A549 (cell line): ENCODE measurements around the gene ADK. TPM values are rescaled to one million over a fixed set of nuclear protein-coding genes. Genes with fewer than 3 reads are reported as not detected.

Source experiments
- ATAC-seq, 2 experiments: fragments of 200-7000 bp in 1 of 2; fragments of >200 bp in 1 of 2; cut with Nextera tagmentation in 1 of 2; cut with Tn5 transposase in 1 of 2; 3 replicates each; pipeline versions ENCODE4 v1.8.0 to v1.9.1; 2018 to 2020; ENCODE audit warnings: mild to moderate bottlenecking in 1 of 2, moderate library complexity in 1 of 2
- CTCF ChIA-PET: fragments of 300-600 bp; sonication (Branson Sonifier 250); formaldehyde crosslinking; extraction: SDS; loops from one replicate; lab custom pipeline; 2021; ENCODE audit warnings: antibody characterized with exemption, inconsistent platforms; lab: Yijun Ruan, JAX
- POLR2A ChIA-PET: fragments of 350-600 bp; formaldehyde crosslinking; extraction: SDS; loops from one replicate; lab custom pipeline; 2021; ENCODE audit warnings: antibody characterized with exemption, inconsistent platforms; lab: Yijun Ruan, JAX
- DNase-seq, 2 experiments: peaks; one replicate each; pipeline versions ENCODE4 v3.0.0 to v3.0.0-alpha.2; 2011 to 2016; ENCODE audit warnings: low read depth in 1 of 2, low spot score in 1 of 2
- FAIRE-seq: peaks from 2 replicates; lab custom pipeline; 2011; peaks lifted over from hg19 to GRCh38; lab: Jason Lieb, UNC
- H3K27ac ChIP-seq, 2 experiments: fragments of >200 bp; sonication (Bioruptor Twin); formaldehyde crosslinking; 3 replicates each; pipeline ENCODE4 v1.5.1; 2016 to 2017
- H3K4me1 ChIP-seq: fragments of >200 bp; sonication (Bioruptor Twin); formaldehyde crosslinking; 3 replicates; pipeline ENCODE4 v1.6.1; 2016
- H3K4me2 ChIP-seq: fragments of >200 bp; sonication (Bioruptor Twin); formaldehyde crosslinking; 3 replicates; pipeline ENCODE4 v1.6.1; 2016
- H3K4me3 ChIP-seq: fragments of >200 bp; sonication (Bioruptor Twin); formaldehyde crosslinking; 3 replicates; pipeline ENCODE4 v1.5.1; 2016
- H3K9me3 ChIP-seq: fragments of >200 bp; sonication (Bioruptor Twin); formaldehyde crosslinking; 3 replicates; pipeline ENCODE4 v1.6.1; 2016
- CHD2 ChIP-seq: fragments of 150-350 bp; IDR thresholded peaks from 2 replicates; pipeline ENCODE4 v1.6.1; 2014; ENCODE audit warnings: low read length; ENCODE audit not compliant: partially characterized antibody
- E2F6 ChIP-seq: IDR thresholded peaks from 2 replicates; pipeline ENCODE4 v1.6.1; 2012; ENCODE audit warnings: low read depth, borderline replicate concordance
- EHMT2 ChIP-seq: fragments of 200-600 bp; sonication (generic); IDR thresholded peaks from 2 replicates; pipeline ENCODE4 v1.6.1; 2016; ENCODE audit warnings: antibody characterized with exemption, low read depth, mild to moderate bottlenecking, moderate library complexity
- EP300 ChIP-seq, 2 experiments: fragments of >200 bp; sonication (Bioruptor Twin); formaldehyde crosslinking; IDR thresholded peaks; 2 replicates in 1 of 2; 3 replicates in 1 of 2; pipeline ENCODE4 v1.6.1; 2016 to 2017
- HDAC2 ChIP-seq: fragments of 200-600 bp; sonication (generic); IDR thresholded peaks from 2 replicates; pipeline ENCODE4 v1.6.1; 2016
- HOXB13 ChIP-seq: fragments of 250-450 bp; sonication (Bioruptor Pico); IDR thresholded peaks from 2 replicates; pipeline ENCODE4 v1.5.0; 2020; ENCODE audit warnings: low read depth, mild to moderate bottlenecking, moderate library complexity
- KDM5A ChIP-seq: fragments of 200-600 bp; sonication (generic); IDR thresholded peaks from 2 replicates; pipeline ENCODE4 v1.6.1; 2016; ENCODE audit warnings: antibody characterized with exemption, mild to moderate bottlenecking
- MAFK ChIP-seq: fragments of 450-650 bp; IDR thresholded peaks from 2 replicates; pipeline ENCODE4 v1.6.1; 2014; ENCODE audit not compliant: partially characterized antibody
- MYC ChIP-seq: IDR thresholded peaks from 2 replicates; pipeline ENCODE4 v1.6.1; 2012; ENCODE audit warnings: mild to moderate bottlenecking, inconsistent platforms, low read length, improper control_type of control experiment, borderline replicate concordance
- NPAS2 ChIP-seq: fragments of 250-450 bp; sonication (Bioruptor Pico); IDR thresholded peaks from 2 replicates; pipeline ENCODE4 v1.8.0; 2022; ENCODE audit warnings: mild to moderate bottlenecking, moderate library complexity, borderline replicate concordance
- RCOR1 ChIP-seq: fragments of 150-350 bp; IDR thresholded peaks from 2 replicates; pipeline ENCODE4 v1.6.1; 2014; ENCODE audit warnings: antibody characterized with exemption, low read length, low read depth
- REST ChIP-seq: fragments of 200-600 bp; sonication (generic); IDR thresholded peaks from 2 replicates; pipeline ENCODE4 v1.6.1; 2016; ENCODE audit warnings: antibody characterized with exemption, mild to moderate bottlenecking, moderate library complexity
- RFX5 ChIP-seq: fragments of 450-650 bp; IDR thresholded peaks from 2 replicates; pipeline ENCODE4 v1.7.1; 2014; ENCODE audit warnings: antibody characterized with exemption, mild to moderate bottlenecking, moderate library complexity
- RNF2 ChIP-seq: fragments of 200-600 bp; sonication (generic); IDR thresholded peaks from 2 replicates; pipeline ENCODE4 v1.6.1; 2016; ENCODE audit warnings: low read depth, mild to moderate bottlenecking, antibody characterized with exemption, moderate library complexity, borderline replicate concordance
- SMC3 ChIP-seq: fragments of >200 bp; sonication (Bioruptor Twin); formaldehyde crosslinking; IDR thresholded peaks from 3 replicates; pipeline ENCODE4 v1.6.1; 2018; ENCODE audit warnings: inconsistent platforms
- ZFP36 ChIP-seq: fragments of 450-650 bp; IDR thresholded peaks from 2 replicates; pipeline ENCODE4 v1.6.1; 2014; ENCODE audit warnings: borderline replicate concordance; ENCODE audit not compliant: partially characterized antibody
- ZSCAN20 ChIP-seq: fragments of 250-450 bp; sonication (Bioruptor Pico); IDR thresholded peaks from 2 replicates; pipeline ENCODE4 v1.8.0; 2022; ENCODE audit warnings: mild to moderate bottlenecking, moderate library complexity
- WGBS: methylation state at CpG from one replicate; pipeline ENCODE4 v1.1.6; 2017; ENCODE audit errors: missing lambda C conversion rate; 5-methylcytosine and 5-hydroxymethylcytosine counted together
- polyA plus RNA-seq, 4 experiments: library from polyadenylated mRNA; depleted of rRNA in 3 of 4; stranded (reverse); fragments of >200 nt; fragmentation: RNase III in 1 of 4; extraction: RNeasy Plus Mini Kit Qiagen cat#74134 plus additional on column Dnase treatment in 1 of 4; gene quantifications; 2 replicates in 3 of 4; 3 replicates in 1 of 4; pipeline ENCODE4 v1.2.3, GENCODE V29; 2011 to 2017
- TF ChIP-seq, protein P1 (sequence below): IDR thresholded peaks from 2 replicates; pipeline ENCODE4 v1.6.1; 2012
- TF ChIP-seq, protein P2 (sequence below): fragments of >200 bp; sonication (Bioruptor Twin); formaldehyde crosslinking; IDR thresholded peaks from 3 replicates; pipeline ENCODE4 v1.6.1; 2016

ADK gene
- polyA plus RNA-seq, 2 of the 4 experiments (the other 2 are of a cell fraction), result 35.8 to 40.7 TPM

GRCh38 chr10:74728225-74728624 is 577.2 kb downstream of the ADK start:
- ChIA-PET POLR2A (no interaction called here), CTCF (no interaction called here)
- H3K4me3 ChIP-seq, result no peak overlapping the region
- no peak overlapping the region for H3K4me2 ChIP-seq
- WGBS, result 90% methylated on average over 1 of the region's 1 CpG
- FAIRE-seq, result no peak
- H3K9me3 ChIP-seq, result peaks cover 4% of the 10 kb centered on the region; the same call in 1 of the 3 replicates
- TF ChIP-seq, protein P1, sequence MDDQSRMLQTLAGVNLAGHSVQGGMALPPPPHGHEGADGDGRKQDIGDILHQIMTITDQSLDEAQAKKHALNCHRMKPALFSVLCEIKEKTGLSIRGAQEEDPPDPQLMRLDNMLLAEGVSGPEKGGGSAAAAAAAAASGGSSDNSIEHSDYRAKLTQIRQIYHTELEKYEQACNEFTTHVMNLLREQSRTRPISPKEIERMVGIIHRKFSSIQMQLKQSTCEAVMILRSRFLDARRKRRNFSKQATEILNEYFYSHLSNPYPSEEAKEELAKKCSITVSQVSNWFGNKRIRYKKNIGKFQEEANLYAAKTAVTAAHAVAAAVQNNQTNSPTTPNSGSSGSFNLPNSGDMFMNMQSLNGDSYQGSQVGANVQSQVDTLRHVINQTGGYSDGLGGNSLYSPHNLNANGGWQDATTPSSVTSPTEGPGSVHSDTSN, result no peak
- TF ChIP-seq SMC3, result no peak
- TF ChIP-seq CHD2, result no peak
- TF ChIP-seq RNF2, result no peak
- TF ChIP-seq EHMT2, result no peak
- TF ChIP-seq, protein P2, sequence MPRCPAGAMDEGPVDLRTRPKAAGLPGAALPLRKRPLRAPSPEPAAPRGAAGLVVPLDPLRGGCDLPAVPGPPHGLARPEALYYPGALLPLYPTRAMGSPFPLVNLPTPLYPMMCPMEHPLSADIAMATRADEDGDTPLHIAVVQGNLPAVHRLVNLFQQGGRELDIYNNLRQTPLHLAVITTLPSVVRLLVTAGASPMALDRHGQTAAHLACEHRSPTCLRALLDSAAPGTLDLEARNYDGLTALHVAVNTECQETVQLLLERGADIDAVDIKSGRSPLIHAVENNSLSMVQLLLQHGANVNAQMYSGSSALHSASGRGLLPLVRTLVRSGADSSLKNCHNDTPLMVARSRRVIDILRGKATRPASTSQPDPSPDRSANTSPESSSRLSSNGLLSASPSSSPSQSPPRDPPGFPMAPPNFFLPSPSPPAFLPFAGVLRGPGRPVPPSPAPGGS, result no peak
- TF ChIP-seq MAFK, result no peak
- TF ChIP-seq RFX5, result no peak
- ATAC-seq, result no peak
- DNase-seq, result no peak
- H3K27ac ChIP-seq, result no peak overlapping the region
- no peaks in the 10 kb centered on the region for H3K4me1 ChIP-seq

- DNase-seq, result no peak
- ChIA-PET POLR2A (no interaction called here), CTCF (no interaction called here)
- Histone ChIP-seq H3K4me3 (no peak overlapping the region), H3K4me2 (no peak overlapping the region), H3K9me3 (peaks cover 4% of the 10 kb centered on the region; the same call in 1 of the 3 replicates), H3K27ac (no peak overlapping the region), H3K4me1 (no peaks in the 10 kb centered on the region)
- FAIRE-seq, result no peak
- 54% methylated on average over 4 of the region's 4 CpGs for WGBS
- no peak for TF ChIP-seq REST
- no peak for TF ChIP-seq MYC
- TF ChIP-seq HOXB13 (CRISPR knock-in tag), result no peak
- ATAC-seq, result no peak
Measured at GRCh38 chr10:74730246-74730645, 579.2 kb downstream of the ADK start.

- ChIA-PET POLR2A (no interaction called here), CTCF (no interaction called here)
- no peak overlapping the region for H3K4me2 ChIP-seq
- TF ChIP-seq HDAC2, result no peak
- no peak for TF ChIP-seq ZFP36
- TF ChIP-seq, protein P1, result no peak
- TF ChIP-seq E2F6, result no peak
- TF ChIP-seq ZSCAN20 (CRISPR knock-in tag), result no peak
- no peak for TF ChIP-seq KDM5A
- no peak for TF ChIP-seq NPAS2
- no peak for TF ChIP-seq RCOR1
- no peak for TF ChIP-seq CHD2
- no peak for TF ChIP-seq EP300 (IDR thresholded peaks at IDR 0.05)
- H3K4me3 ChIP-seq, result no peak overlapping the region
- 63% methylated on average over 1 of the region's 1 CpG for WGBS
- no peak for FAIRE-seq
- no peak for DNase-seq
- H3K9me3 ChIP-seq, result no peaks in the 10 kb centered on the region; the same call in 2 of the 3 replicates
- no peak for ATAC-seq
- H3K27ac ChIP-seq, result no peak overlapping the region
- no peaks in the 10 kb centered on the region for H3K4me1 ChIP-seq
Measured at GRCh38 chr10:74733612-74734011, 582.6 kb downstream of the ADK start.
